Measurements from ENCODE around the gene PBLD.
"Not testable (repeated sequence)": the region's sequence is repeated elsewhere in the genome, so short reads cannot be mapped to it uniquely, and the experiment has no call there.

PBLD gene

GRCh38 chr10:68280758-68281157, 52.0 kb downstream of the PBLD start:
- TF ChIP-seq CTCF (IDR thresholded peaks at IDR 0.05; ENCODE audit: low read length, missing control alignments): no peak
- DNase-seq (ENCODE audit: low read depth): no peak
- H3K4me3 ChIP-seq (replicated peaks; ENCODE audit: low read depth, low read length): no peak overlapping the region

GRCh38 chr10:68278906-68279753, 53.6 kb downstream of the PBLD start:
- DNase-seq (ENCODE audit: low read depth); H3K4me3 ChIP-seq (replicated peaks; ENCODE audit: low read depth, low read length): not testable (repeated sequence)

- not testable (repeated sequence) for DNase-seq (ENCODE audit: low read depth); H3K4me3 ChIP-seq (replicated peaks; ENCODE audit: low read depth, low read length)
Observed at GRCh38 chr10:68277814-68278213, 54.9 kb downstream of the PBLD start.

- no peak overlapping the region for H3K4me3 ChIP-seq (replicated peaks; ENCODE audit: low read depth, low read length)
- no peak for TF ChIP-seq CTCF (IDR thresholded peaks at IDR 0.05; ENCODE audit: low read length, missing control alignments)
- DNase-seq (ENCODE audit: low read depth): no peak
Observed at GRCh38 chr10:68276224-68276623, 56.5 kb downstream of the PBLD start.

- TF ChIP-seq CTCF (IDR thresholded peaks at IDR 0.05; ENCODE audit: low read length, missing control alignments): no peak
- no peak for DNase-seq (ENCODE audit: low read depth)
- H3K4me3 ChIP-seq (replicated peaks; ENCODE audit: low read depth, low read length): no peak overlapping the region
Observed at GRCh38 chr10:68275600-68276126, 57.1 kb downstream of the PBLD start.

GRCh38 chr10:68272833-68273232, 59.9 kb downstream of the PBLD start:
- DNase-seq (ENCODE audit: low read depth): no peak
- no peak for TF ChIP-seq CTCF (IDR thresholded peaks at IDR 0.05; ENCODE audit: low read length, missing control alignments)
- H3K4me3 ChIP-seq (replicated peaks; ENCODE audit: low read depth, low read length): no peak overlapping the region

GRCh38 chr10:68271196-68271882, 61.4 kb downstream of the PBLD start:
- no peak for TF ChIP-seq CTCF (IDR thresholded peaks at IDR 0.05; ENCODE audit: low read length, missing control alignments)
- no peak overlapping the region for H3K4me3 ChIP-seq (replicated peaks; ENCODE audit: low read depth, low read length)
- DNase-seq (ENCODE audit: low read depth): peak; percentile 82

Data from fibroblast of pulmonary artery (primary cell).